ENCODE measurements around the gene LZTS3. TPM values are rescaled to one million over a fixed set of nuclear protein-coding genes. Genes with fewer than 3 reads are reported as not detected.
"Not testable (repeated sequence)": the region's sequence is repeated elsewhere in the genome, so short reads cannot be mapped to it uniquely, and the experiment has no call there.

LZTS3 gene
- total and polyA plus RNA-seq, 2 experiments from 2014 or later, result 3.9 to 12.1 TPM

DNA sequence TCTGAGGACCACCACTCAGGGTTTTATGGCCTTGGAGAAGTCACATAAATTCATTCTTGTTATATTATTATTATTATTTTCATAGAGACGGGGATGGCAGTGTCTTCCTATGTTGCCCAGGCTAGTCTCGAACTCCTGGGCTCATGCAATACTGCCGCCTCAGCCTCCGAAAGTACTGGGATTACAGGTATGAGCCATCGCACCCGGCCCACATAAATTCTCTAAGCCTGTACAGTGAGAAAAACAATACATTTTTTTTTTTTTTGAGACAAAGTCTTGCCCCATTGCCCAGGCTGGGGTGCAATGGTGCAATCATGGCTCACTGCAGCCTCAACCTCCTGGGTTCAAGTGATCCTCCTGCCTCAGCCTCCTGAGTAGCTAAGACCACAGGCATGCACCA is 12.9 kb downstream of the LZTS3 start:
- Histone ChIP-seq H3K36me3 (ENCODE audit: low read depth) (no peaks in the 10 kb centered on the region), H3K9ac (no peak overlapping the region), H3K4me1 (ENCODE audit: insufficient read depth) (peaks cover 18% of the 10 kb centered on the region), H3K9me3 (ENCODE audit: low read depth) (no peaks in the 10 kb centered on the region), H3K9me2 (ENCODE audit: insufficient read depth) (no peaks in the 10 kb centered on the region), H4K20me1 (ENCODE audit: insufficient read depth) (peaks cover 12% of the 10 kb centered on the region), H3K4me3 (no peak overlapping the region), H3K79me2 (ENCODE audit: insufficient read depth) (peaks cover 46% of the 10 kb centered on the region), H3K27me3 (replicated peaks; ENCODE audit: insufficient read depth) (no peaks in the 10 kb centered on the region), H3F3A (ENCODE audit: insufficient read depth) (no peaks in the 10 kb centered on the region), H2AFZ (peak overlapping the region; percentile 99), H3K4me2 (ENCODE audit: unreplicated experiment) (no peak overlapping the region), H3K27ac (no peak overlapping the region)
- no peak for DNase-seq
- in situ Hi-C loops (cut with MboI), result no loop called here
- 78 to 79% methylated on average over 6 of the region's 6 CpGs for WGBS, 2 experiments (ENCODE audit: low coverage in 1 of 2, low lambda C conversion rate in 2 of 2, missing lambda C conversion rate in 2 of 2)
- no peak for TF ChIP-seq EZH2phosphoT487 (IDR thresholded peaks at IDR 0.05; ENCODE audit: insufficient read depth, low read depth)
- no peak for TF ChIP-seq EZH2 (IDR thresholded peaks at IDR 0.05; ENCODE audit: insufficient read depth, poor library complexity, severe bottlenecking)

DNA sequence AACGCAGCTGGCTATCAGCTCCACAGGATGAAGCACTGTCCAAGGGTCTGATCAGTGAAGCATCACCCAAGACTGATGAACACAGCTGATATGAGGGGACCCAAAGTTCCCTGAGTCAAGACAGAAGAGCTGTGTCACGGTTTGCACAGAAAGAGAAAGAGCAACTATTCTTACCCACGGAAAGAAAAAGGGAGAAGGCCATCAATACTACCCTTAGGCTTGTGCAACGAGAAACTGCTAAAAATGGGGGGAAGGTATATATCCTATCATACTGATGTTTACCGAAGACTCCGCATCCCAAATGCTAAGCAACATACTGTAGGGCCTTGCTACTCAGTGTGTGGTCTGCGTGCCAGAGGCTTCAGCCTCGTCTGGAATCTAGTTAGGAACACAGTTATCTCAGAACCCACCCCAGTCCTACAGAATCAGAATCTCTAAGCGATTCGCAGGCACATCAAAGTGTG is 14.3 kb downstream of the LZTS3 start:
- Histone ChIP-seq H3K27ac (peak overlapping the region; percentile 78), H3K4me1 (ENCODE audit: insufficient read depth) (peaks cover 18% of the 10 kb centered on the region), H3F3A (ENCODE audit: insufficient read depth) (no peaks in the 10 kb centered on the region), H4K20me1 (ENCODE audit: insufficient read depth) (peaks cover 12% of the 10 kb centered on the region), H3K79me2 (ENCODE audit: insufficient read depth) (peaks cover 60% of the 10 kb centered on the region), H3K27me3 (replicated peaks; ENCODE audit: insufficient read depth) (no peaks in the 10 kb centered on the region), H2AFZ (peak overlapping the region; percentile 99), H3K4me2 (ENCODE audit: unreplicated experiment) (peak overlapping the region; percentile 100), H3K36me3 (ENCODE audit: low read depth) (no peaks in the 10 kb centered on the region), H3K9ac (peak overlapping the region; percentile 93), H3K4me3 (peak overlapping the region; percentile 89), H3K9me2 (ENCODE audit: insufficient read depth) (no peaks in the 10 kb centered on the region), H3K9me3 (ENCODE audit: low read depth) (no peaks in the 10 kb centered on the region)
- peak; percentile 57 for DNase-seq
- no peak for TF ChIP-seq EZH2 (IDR thresholded peaks at IDR 0.05; ENCODE audit: insufficient read depth, poor library complexity, severe bottlenecking)
- no peak for TF ChIP-seq EZH2phosphoT487 (IDR thresholded peaks at IDR 0.05; ENCODE audit: insufficient read depth, low read depth)
- in situ Hi-C loops (cut with MboI), result no loop called here
- 0% methylated on average over 10 of the region's 10 CpGs for WGBS, 2 experiments (ENCODE audit: low coverage in 1 of 2, low lambda C conversion rate in 2 of 2, missing lambda C conversion rate in 2 of 2)

DNA sequence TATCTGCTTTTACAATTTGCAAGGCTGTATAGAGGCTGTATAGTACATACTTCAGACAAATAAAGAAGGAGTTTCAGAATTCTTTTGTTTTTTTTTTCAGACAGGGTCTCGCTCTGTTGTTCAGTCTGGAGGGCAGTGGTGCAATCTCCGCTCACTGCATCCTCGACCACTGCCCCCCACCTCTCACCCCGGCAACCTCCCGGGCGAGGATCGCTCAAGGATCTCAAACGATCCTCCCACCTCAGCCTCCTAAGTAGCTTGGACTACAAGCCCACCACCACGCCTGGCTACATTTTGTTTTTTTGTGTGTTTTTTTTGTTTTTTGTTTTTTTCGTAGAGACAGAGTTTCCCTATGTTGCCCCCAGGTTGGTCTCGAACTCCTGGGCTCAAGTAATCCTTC is 15.5 kb downstream of the LZTS3 start:
- H3K4me2 ChIP-seq (ENCODE audit: unreplicated experiment), result peak overlapping the region; percentile 100
- no peak for DNase-seq
- no peaks in the 10 kb centered on the region for H3K36me3 ChIP-seq (ENCODE audit: low read depth)
- in situ Hi-C loops (cut with MboI), result no loop called here
- H3K9me3 ChIP-seq (ENCODE audit: low read depth), result no peaks in the 10 kb centered on the region
- no peak overlapping the region for H2AFZ ChIP-seq
- no peak overlapping the region for H3K27ac ChIP-seq
- H4K20me1 ChIP-seq (ENCODE audit: insufficient read depth), result peaks cover 12% of the 10 kb centered on the region
- no peaks in the 10 kb centered on the region for H3F3A ChIP-seq (ENCODE audit: insufficient read depth)
- H3K9ac ChIP-seq, result peak overlapping the region; percentile 93; the same call in 1 of the 2 replicates
- peak overlapping the region; percentile 89 for H3K4me3 ChIP-seq
- H3K9me2 ChIP-seq (ENCODE audit: insufficient read depth), result no peaks in the 10 kb centered on the region
- peaks cover 18% of the 10 kb centered on the region for H3K4me1 ChIP-seq (ENCODE audit: insufficient read depth)
- TF ChIP-seq EZH2phosphoT487 (IDR thresholded peaks at IDR 0.05; ENCODE audit: insufficient read depth, low read depth) (no peak), EZH2 (IDR thresholded peaks at IDR 0.05; ENCODE audit: insufficient read depth, poor library complexity, severe bottlenecking) (no peak)
- H3K27me3 ChIP-seq (replicated peaks; ENCODE audit: insufficient read depth), result no peaks in the 10 kb centered on the region
- H3K79me2 ChIP-seq (ENCODE audit: insufficient read depth), result peaks cover 72% of the 10 kb centered on the region
- WGBS, 2 experiments (ENCODE audit: low coverage in 1 of 2, low lambda C conversion rate in 2 of 2, missing lambda C conversion rate in 2 of 2), result 71 to 77% methylated on average over 11 of the region's 11 CpGs

DNA sequence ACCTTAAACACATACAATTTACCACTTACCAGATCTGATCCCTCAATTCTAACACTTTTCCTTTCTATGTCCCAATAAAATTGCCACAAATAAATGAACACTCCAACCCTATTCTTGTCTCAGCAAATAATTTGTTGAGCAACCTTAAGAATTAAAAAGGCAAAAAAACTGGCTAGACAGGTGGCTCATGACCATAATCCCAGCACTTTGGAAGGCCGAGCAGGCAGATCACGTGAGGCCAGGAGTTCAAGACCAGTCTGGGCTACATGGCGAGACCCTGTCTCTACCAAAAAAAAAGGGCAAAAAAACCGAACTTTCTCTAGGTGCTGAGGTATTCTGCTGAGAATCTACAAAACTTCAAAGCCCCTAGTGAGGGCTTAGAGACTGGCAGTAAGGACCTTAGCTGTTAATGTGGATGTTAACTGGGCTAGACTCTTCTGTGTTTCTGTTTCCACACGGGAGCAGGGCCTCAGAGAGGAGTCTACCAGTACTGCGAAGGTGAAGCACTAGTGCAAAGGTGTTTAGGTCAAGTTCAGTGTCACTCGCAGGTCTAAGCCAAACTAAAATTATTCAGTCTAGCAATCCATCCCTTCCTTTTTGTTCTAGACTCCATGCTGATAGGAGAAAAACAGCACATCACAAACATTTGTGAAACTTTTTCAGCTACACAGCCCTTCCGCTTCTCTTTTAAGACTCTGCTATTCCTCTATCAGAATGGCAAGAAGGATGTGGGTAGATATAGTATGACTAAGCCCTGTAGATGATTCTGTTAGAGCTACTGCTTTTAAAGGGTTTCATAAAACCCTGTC is 16.3 kb downstream of the LZTS3 start:
- H3K27ac ChIP-seq, result no peak overlapping the region
- in situ Hi-C loops (cut with MboI), result no loop called here
- H3K4me3 ChIP-seq, result peak overlapping the region; percentile 89; the same call in 1 of the 2 replicates
- WGBS, 2 experiments (ENCODE audit: low coverage in 1 of 2, low lambda C conversion rate in 2 of 2, missing lambda C conversion rate in 2 of 2), result 67 to 68% methylated on average over 8 of the region's 8 CpGs
- peak overlapping the region; percentile 93; the same call in 1 of the 2 replicates for H3K9ac ChIP-seq
- H3K79me2 ChIP-seq (ENCODE audit: insufficient read depth), result peaks cover 80% of the 10 kb centered on the region
- no peaks in the 10 kb centered on the region for H3K27me3 ChIP-seq (replicated peaks; ENCODE audit: insufficient read depth)
- H3F3A ChIP-seq (ENCODE audit: insufficient read depth), result no peaks in the 10 kb centered on the region
- DNase-seq, result peak; percentile 40
- no peaks in the 10 kb centered on the region for H3K9me3 ChIP-seq (ENCODE audit: low read depth)
- H3K4me2 ChIP-seq (ENCODE audit: unreplicated experiment), result peak overlapping the region; percentile 100
- H3K36me3 ChIP-seq (ENCODE audit: low read depth), result peaks cover 3% of the 10 kb centered on the region; the same call in 1 of the 2 replicates
- TF ChIP-seq EZH2 (IDR thresholded peaks at IDR 0.05; ENCODE audit: insufficient read depth, poor library complexity, severe bottlenecking), result no peak
- no peak for TF ChIP-seq EZH2phosphoT487 (IDR thresholded peaks at IDR 0.05; ENCODE audit: insufficient read depth, low read depth)
- peaks cover 22% of the 10 kb centered on the region for H3K4me1 ChIP-seq (ENCODE audit: insufficient read depth)
- H4K20me1 ChIP-seq (ENCODE audit: insufficient read depth), result peaks cover 12% of the 10 kb centered on the region
- H2AFZ ChIP-seq, result no peak overlapping the region
- no peaks in the 10 kb centered on the region for H3K9me2 ChIP-seq (ENCODE audit: insufficient read depth)

DNA sequence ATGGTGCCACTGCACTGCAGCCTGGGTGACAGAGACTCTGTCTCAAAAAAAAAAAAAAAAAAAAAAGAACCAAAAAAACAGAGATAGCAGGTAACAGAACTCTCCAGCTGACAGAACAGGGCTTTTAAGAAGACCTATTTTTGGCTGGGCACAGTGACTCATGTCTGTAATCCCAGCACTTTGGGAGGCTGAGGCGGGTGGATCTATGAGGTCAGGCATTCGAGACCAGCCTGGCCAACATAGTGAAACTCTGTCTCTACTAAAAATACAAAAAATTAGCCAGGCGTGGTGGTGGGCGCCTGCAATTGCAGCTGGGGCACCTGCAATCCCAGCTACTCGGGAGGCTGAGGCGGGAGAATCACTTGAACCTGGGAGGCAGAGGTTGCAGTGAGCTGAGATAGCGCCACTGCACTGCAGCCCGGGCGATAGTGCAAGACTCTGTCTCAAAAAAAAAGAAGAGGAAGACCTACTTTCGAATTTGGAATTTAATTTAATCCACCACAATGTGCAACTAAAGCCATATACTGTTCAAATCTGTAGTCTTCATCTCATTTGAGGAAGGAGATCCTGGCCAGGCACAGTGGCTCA is 21.2 kb downstream of the LZTS3 start:
- H3K27ac ChIP-seq; H2AFZ ChIP-seq; H3K4me1 ChIP-seq (ENCODE audit: insufficient read depth); H3F3A ChIP-seq (ENCODE audit: insufficient read depth); H3K4me2 ChIP-seq (ENCODE audit: unreplicated experiment); H3K9me3 ChIP-seq (ENCODE audit: low read depth); H3K9me2 ChIP-seq (ENCODE audit: insufficient read depth); H3K4me3 ChIP-seq; H4K20me1 ChIP-seq (ENCODE audit: insufficient read depth); in situ Hi-C loops (cut with MboI); H3K27me3 ChIP-seq (replicated peaks; ENCODE audit: insufficient read depth); H3K9ac ChIP-seq: not testable (repeated sequence)
- peak; percentile 64 for DNase-seq
- peaks cover 100% of the 10 kb centered on the region for H3K79me2 ChIP-seq (ENCODE audit: insufficient read depth)
- 67 to 80% methylated on average over 9 to 10 of the region's 10 CpGs for WGBS, 2 experiments (ENCODE audit: low coverage in 1 of 2, low lambda C conversion rate in 2 of 2, missing lambda C conversion rate in 2 of 2)
- H3K36me3 ChIP-seq (ENCODE audit: low read depth), result peaks cover 19% of the 10 kb centered on the region; the same call in 1 of the 2 replicates

Data from GM23248 (cell line).